ENCODE results near the gene HOXC10.

The HOXC10 gene

DNA sequence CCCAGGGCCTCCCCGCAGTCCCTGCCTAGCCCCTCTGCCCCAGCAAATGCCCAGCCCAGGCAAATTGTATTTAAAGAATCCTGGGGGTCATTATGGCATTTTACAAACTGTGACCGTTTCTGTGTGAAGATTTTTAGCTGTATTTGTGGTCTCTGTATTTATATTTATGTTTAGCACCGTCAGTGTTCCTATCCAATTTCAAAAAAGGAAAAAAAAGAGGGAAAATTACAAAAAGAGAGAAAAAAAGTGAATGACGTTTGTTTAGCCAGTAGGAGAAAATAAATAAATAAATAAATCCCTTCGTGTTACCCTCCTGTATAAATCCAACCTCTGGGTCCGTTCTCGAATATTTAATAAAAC is 45.5 kb downstream of the HOXC10 start:
- in situ Hi-C loops (cut with MboI; ENCODE audit: low sequenced_read_pairs, unreplicated experiment), result no loop called here
- TF ChIP-seq, protein P1, sequence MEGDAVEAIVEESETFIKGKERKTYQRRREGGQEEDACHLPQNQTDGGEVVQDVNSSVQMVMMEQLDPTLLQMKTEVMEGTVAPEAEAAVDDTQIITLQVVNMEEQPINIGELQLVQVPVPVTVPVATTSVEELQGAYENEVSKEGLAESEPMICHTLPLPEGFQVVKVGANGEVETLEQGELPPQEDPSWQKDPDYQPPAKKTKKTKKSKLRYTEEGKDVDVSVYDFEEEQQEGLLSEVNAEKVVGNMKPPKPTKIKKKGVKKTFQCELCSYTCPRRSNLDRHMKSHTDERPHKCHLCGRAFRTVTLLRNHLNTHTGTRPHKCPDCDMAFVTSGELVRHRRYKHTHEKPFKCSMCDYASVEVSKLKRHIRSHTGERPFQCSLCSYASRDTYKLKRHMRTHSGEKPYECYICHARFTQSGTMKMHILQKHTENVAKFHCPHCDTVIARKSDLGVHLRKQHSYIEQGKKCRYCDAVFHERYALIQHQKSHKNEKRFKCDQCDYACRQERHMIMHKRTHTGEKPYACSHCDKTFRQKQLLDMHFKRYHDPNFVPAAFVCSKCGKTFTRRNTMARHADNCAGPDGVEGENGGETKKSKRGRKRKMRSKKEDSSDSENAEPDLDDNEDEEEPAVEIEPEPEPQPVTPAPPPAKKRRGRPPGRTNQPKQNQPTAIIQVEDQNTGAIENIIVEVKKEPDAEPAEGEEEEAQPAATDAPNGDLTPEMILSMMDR (IDR thresholded peaks at IDR 0.05; ENCODE audit: borderline replicate concordance, control extremely low read depth, extremely low read depth, insufficient read depth, missing control alignments), result no peak
- no peak for DNase-seq (ENCODE audit: low spot score)

DNA sequence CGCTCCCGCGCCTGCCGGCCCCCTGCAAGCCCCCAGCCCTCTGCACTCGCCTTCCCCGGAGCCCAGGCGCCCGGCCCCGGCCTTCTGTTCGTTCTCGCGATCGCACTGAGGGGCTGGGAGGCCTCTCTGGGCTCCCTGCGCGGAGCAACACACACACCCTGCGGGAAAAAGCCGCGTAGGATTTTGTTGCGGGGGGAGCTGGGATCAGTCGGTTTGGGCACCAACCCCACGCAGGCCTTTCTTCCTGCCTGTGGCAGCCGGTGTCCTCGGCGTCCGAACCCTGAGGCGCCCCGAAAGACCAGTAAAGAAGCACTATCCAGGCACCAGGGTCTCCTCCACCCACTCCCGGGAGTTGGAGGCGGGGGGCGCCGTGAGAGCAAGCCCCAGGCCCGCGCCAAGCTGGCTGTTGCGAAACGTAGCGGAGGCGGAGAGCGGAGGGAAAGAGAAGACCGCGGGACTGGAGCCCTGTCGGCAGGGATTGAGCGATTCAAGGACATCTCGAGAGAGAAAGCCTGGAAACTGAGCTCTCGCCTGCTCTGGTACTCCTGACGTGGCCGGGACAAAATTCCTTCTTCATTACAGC is 46.0 kb downstream of the HOXC10 start:
- DNase-seq (ENCODE audit: low spot score), result no peak
- in situ Hi-C loops (cut with MboI; ENCODE audit: low sequenced_read_pairs, unreplicated experiment), result no loop called here
- TF ChIP-seq, protein P1 (IDR thresholded peaks at IDR 0.05; ENCODE audit: borderline replicate concordance, control extremely low read depth, extremely low read depth, insufficient read depth, missing control alignments), result no peak

DNA sequence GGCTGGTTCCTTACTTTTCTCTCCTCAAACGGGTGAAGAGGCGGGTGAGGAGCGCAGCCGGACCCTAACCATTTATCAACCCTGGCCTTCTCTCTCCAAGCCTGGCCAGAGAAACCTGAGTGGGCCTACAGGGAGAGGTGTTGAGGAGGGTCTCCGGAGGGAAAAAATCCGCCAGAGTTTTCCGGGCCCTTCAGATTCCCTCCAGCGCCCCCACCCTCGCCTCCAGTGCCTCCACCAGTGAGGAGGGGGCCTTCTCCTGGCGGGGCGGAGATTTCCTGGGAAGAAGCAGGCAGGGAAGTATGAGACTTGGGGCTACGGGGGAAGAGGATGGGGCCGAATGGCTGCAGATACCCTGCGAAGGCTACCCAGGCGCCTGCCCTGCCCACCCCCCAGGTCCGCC is 46.5 kb downstream of the HOXC10 start:
- in situ Hi-C loops (cut with MboI; ENCODE audit: low sequenced_read_pairs, unreplicated experiment), result no loop called here
- TF ChIP-seq, protein P1 (IDR thresholded peaks at IDR 0.05; ENCODE audit: borderline replicate concordance, control extremely low read depth, extremely low read depth, insufficient read depth, missing control alignments), result no peak
- DNase-seq (ENCODE audit: low spot score), result no peak

DNA sequence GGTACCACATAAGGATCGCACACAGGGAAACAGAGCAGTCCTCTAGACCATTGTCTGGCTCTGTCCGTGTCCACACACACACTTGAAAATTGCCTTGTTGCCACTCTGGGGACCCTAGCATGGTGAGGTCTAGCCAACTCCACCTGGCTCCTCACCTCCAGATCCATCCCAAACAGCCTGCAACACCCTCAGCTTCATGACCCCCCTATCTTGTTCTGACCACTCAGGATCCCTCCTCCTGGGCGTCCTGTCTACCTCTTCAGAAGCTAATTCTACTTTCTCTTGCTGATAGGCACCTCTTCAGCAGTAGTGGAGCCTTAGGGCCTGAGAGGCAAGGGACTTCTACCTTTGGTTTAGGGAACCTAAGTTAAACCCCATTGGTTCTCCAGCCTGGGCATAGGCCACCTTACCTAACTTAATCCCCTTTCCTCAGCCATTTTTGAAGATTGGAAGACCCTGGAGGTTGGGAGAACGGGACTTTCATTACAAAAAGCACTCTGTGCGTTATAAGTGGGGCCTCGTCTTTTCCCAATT is 47.2 kb downstream of the HOXC10 start:
- TF ChIP-seq, protein P1 (IDR thresholded peaks at IDR 0.05; ENCODE audit: borderline replicate concordance, control extremely low read depth, extremely low read depth, insufficient read depth, missing control alignments), result no peak
- no peak for DNase-seq (ENCODE audit: low spot score)
- in situ Hi-C loops (cut with MboI; ENCODE audit: low sequenced_read_pairs, unreplicated experiment), result no loop called here

DNA sequence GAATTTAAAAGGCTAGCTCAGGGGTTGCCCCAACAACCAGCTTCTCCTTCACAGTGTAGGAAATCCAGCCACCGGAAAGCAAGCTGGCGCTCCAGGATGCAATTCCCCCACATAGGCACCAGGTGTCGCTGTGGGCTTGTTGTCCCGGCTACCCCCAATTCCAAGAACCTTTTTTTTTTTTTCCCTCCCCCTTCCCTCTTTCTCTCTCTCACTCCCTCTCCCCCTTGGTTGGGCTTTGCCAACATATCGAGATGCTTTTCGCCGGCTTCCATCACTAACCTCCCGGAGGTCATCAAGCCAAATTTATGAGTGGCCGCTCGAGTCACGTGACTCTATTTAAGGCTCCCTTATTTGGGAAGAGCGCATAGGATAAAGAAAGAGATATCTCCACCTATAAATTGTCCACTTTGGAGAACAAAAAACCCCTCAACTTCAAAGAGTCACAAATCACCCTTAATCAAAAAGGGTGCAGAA is 47.7 kb downstream of the HOXC10 start, which contains the start of gene HOXC5:
Gene HOXC5, plus strand, starts transcription at position 424 of the 474 bp plus-strand sequence. CDS start 73 bp downstream, outside the sequence.
- in situ Hi-C loops (cut with MboI; ENCODE audit: low sequenced_read_pairs, unreplicated experiment), result no loop called here

DNA sequence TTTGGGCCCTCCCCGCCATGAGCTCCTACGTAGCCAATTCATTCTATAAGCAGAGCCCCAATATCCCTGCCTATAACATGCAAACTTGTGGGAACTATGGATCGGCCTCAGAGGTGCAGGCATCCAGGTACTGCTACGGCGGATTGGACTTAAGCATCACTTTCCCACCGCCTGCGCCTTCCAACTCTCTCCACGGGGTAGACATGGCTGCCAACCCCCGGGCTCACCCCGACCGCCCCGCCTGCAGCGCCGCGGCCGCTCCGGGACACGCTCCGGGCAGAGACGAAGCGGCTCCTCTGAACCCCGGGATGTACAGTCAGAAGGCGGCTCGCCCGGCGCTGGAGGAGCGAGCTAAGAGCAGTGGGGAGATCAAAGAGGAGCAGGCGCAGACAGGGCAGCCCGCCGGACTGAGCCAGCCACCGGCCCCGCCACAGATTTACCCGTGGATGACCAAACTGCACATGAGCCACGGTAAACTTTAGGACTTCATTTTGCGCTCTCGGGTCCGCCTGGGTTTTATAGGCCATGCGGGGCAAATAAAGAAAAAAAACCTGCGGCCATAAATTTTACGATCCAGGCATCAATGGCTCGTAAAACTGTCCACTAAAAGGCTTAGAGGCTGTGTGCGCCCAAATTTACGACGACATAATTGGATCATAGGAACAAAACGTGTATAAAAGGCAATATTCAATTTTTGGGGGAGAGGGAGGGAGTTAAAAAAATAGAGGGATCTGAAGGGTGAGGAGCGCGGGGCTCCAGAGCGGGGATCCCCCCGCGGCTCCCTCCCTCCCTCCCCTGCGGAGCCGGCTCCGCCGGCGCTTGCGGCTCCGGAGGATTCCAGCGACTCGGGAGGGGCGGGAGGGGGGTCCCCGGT is 48.4 kb downstream of the HOXC10 start:
- no peak for DNase-seq (ENCODE audit: low spot score)
- TF ChIP-seq, protein P1 (IDR thresholded peaks at IDR 0.05; ENCODE audit: borderline replicate concordance, control extremely low read depth, extremely low read depth, insufficient read depth, missing control alignments), result no peak
- in situ Hi-C loops (cut with MboI; ENCODE audit: low sequenced_read_pairs, unreplicated experiment), result no loop called here

More for the DNA sequence above, 47.7 kb downstream of the HOXC10 start, which contains the start of gene HOXC5:
- peak; percentile 89 for DNase-seq (ENCODE audit: low spot score)
- TF ChIP-seq, protein P1 (IDR thresholded peaks at IDR 0.05; ENCODE audit: borderline replicate concordance, control extremely low read depth, extremely low read depth, insufficient read depth, missing control alignments), result peak; percentile 89

Measured in GM13976 (cell line).